GM12878 (cell line): ENCODE data around the gene MSI2. TPM values are rescaled to one million over a fixed set of nuclear protein-coding genes. Genes with fewer than 3 reads are reported as not detected.

ENCODE experiments used
- ATAC-seq: fragments of 200-7000 bp; cut with Tn5 transposase; 3 replicates; pipeline ENCODE4 v1.9.1; 2020; ENCODE audit warnings: mild to moderate bottlenecking, moderate library complexity
- BruUV-seq: library from RNA; stranded (reverse); fragments of 400-500 nt; replicated peaks from 2 replicates; lab custom pipeline; 2021; lab: Mats Ljungman, UMichigan
- CTCF ChIA-PET: fragments of 300-600 bp; sonication (Branson Sonifier 250); formaldehyde crosslinking; extraction: SDS; loops from one replicate; lab custom pipeline; 2021; ENCODE audit warnings: inconsistent platforms; lab: Yijun Ruan, JAX
- POLR2A ChIA-PET: fragments of 350-600 bp; formaldehyde crosslinking; extraction: SDS; loops from one replicate; lab custom pipeline; 2021; ENCODE audit warnings: inconsistent platforms; lab: Charles Lee
- RAD21 ChIA-PET: fragments of 300-600 bp; sonication (Branson Sonifier 250); formaldehyde crosslinking; loops from one replicate; lab custom pipeline; 2023; ENCODE audit warnings: antibody characterized with exemption; ENCODE audit not compliant: unreplicated experiment; lab: Charles Lee
- SMC1A ChIA-PET: fragments of 300-600 bp; sonication (Branson Sonifier 250); formaldehyde crosslinking; loops from one replicate; lab custom pipeline; 2023; ENCODE audit not compliant: unreplicated experiment, uncharacterized antibody; lab: Charles Lee
- DNase-seq: peaks from one replicate; pipeline ENCODE4 v3.0.0-alpha.2; 2011; ENCODE audit warnings: low read depth, low spot score
- FAIRE-seq: peaks from 3 replicates; lab custom pipeline; 2011; peaks lifted over from hg19 to GRCh38; lab: Jason Lieb, UNC
- H2AFZ ChIP-seq: 2 replicates; pipeline ENCODE4 v1.6.0; 2011; ENCODE audit warnings: low read depth, low read length, control low read depth; ENCODE audit not compliant: control insufficient read depth
- H3K27ac ChIP-seq: 2 replicates; pipeline ENCODE4 v1.5.1; 2011; ENCODE audit warnings: control low read depth; ENCODE audit not compliant: control insufficient read depth, insufficient read depth
- H3K27me3 ChIP-seq, 2 experiments: replicated peaks in 1 of 2; 2 replicates each; pipeline versions ENCODE4 v1.6.0 to v1.6.1; 2011; ENCODE audit warnings: low read length in 1 of 2; ENCODE audit not compliant: control insufficient read depth in 2 of 2, insufficient read depth in 2 of 2
- H3K36me3 ChIP-seq, 2 experiments: 2 replicates each; pipeline ENCODE4 v1.5.1; 2011; ENCODE audit warnings: low read length in 1 of 2; ENCODE audit not compliant: control insufficient read depth in 2 of 2, insufficient read depth in 2 of 2
- H3K4me1 ChIP-seq: 2 replicates; pipeline ENCODE4 v1.6.1; 2011; ENCODE audit warnings: mild to moderate bottlenecking, low read length, moderate library complexity, mixed read lengths; ENCODE audit not compliant: control insufficient read depth, insufficient read depth
- H3K4me2 ChIP-seq: 2 replicates; pipeline ENCODE4 v1.6.0; 2011; ENCODE audit warnings: control low read depth; ENCODE audit not compliant: control insufficient read depth, insufficient read depth
- H3K4me3 ChIP-seq: fragments of 200-600 bp; sonication (generic); 2 replicates; pipeline ENCODE4 v1.5.1; 2016
- H3K79me2 ChIP-seq: 2 replicates; pipeline ENCODE4 v1.6.0; 2011; ENCODE audit warnings: low read length; ENCODE audit not compliant: control insufficient read depth, insufficient read depth
- H3K9ac ChIP-seq: 2 replicates; pipeline ENCODE4 v1.8.0; 2011; ENCODE audit warnings: low read length, control low read depth, mixed read lengths; ENCODE audit not compliant: control insufficient read depth, insufficient read depth
- H3K9me3 ChIP-seq: replicated peaks from 3 replicates; pipeline ENCODE4 v1.5.1; 2011; ENCODE audit warnings: mild to moderate bottlenecking, low read length; ENCODE audit not compliant: control insufficient read depth, insufficient read depth
- H4K20me1 ChIP-seq: 2 replicates; pipeline ENCODE4 v1.6.0; 2011; ENCODE audit not compliant: control insufficient read depth, insufficient read depth
- IKZF1 ChIP-seq: fragments of 450-650 bp; conservative IDR thresholded peaks from 2 replicates; pipeline ENCODE4 v1.6.1; 2017; ENCODE audit warnings: antibody characterized with exemption, mild to moderate bottlenecking
- NRF1 ChIP-seq: conservative IDR thresholded peaks from 2 replicates; pipeline ENCODE4 v1.6.1; 2011; ENCODE audit warnings: mild to moderate bottlenecking, low read depth, low read length, improper control_type of control experiment
- SPI1 ChIP-seq: IDR thresholded peaks from 2 replicates; pipeline ENCODE4 v1.6.1; 2011; ENCODE audit warnings: low read depth, mild to moderate bottlenecking, low read length, moderate library complexity, borderline replicate concordance; ENCODE audit not compliant: insufficient read depth
- STAT3 ChIP-seq: IDR thresholded peaks from 2 replicates; pipeline ENCODE4 v1.6.1; 2011; ENCODE audit warnings: low read depth, low read length, improper control_type of control experiment
- whole genome bisulfite sequencing: methylation state at CpG from one replicate; pipeline ENCODE4 v1.1.6; 2016; ENCODE audit warnings: low lambda C conversion rate; ENCODE audit not compliant: insufficient replicate concordance, insufficient coverage; ENCODE audit errors: missing lambda C conversion rate; 5-methylcytosine and 5-hydroxymethylcytosine counted together
- in situ Hi-C: fragments of 300-500 bp; cut with MboI; formaldehyde crosslinking; loops from 9 replicates; pipeline ENCODE4 v1.14.3; 2018; ENCODE audit warnings: mixed read lengths
- intact Hi-C: fragments of 100-400 bp; cut with micrococcal nuclease; formaldehyde crosslinking; loops from one replicate; pipeline ENCODE4 v1.14.2; 2022; ENCODE audit not compliant: unreplicated experiment
- polyA plus RNA-seq, 11 experiments: library from polyadenylated mRNA; depleted of rRNA in 4 of 11; unstranded in 6 of 11; stranded (reverse) in 5 of 11; fragments of >200 nt; fragmentation: Nextera tagmentation in 4 of 11; fragmentation: Illumina TruSeq in 1 of 11; extraction: Ambion mirVana in 4 of 11; extraction: Trizol in 1 of 11; gene quantifications; 1 replicate in 1 of 11; 2 replicates in 10 of 11; pipeline versions ENCODE4 v1.2.1 to v1.2.3, GENCODE V29; 2011 to 2016; ENCODE audit warnings: inconsistent platforms in 2 of 11, missing spikeins in 2 of 11, low read depth in 1 of 11
- total RNA-seq, 4 experiments: library from RNA; depleted of rRNA in 3 of 4; stranded (reverse); fragments of >200 nt in 3 of 4; fragmentation: Illumina TruSeq in 1 of 4; extraction: Trizol in 1 of 4; gene quantifications; 2 replicates each; pipeline versions ENCODE4 v1.2.1 to v1.2.3, GENCODE V29; 2013 to 2021
- TF ChIP-seq, protein P1 (sequence below): fragments of 450-650 bp; IDR thresholded peaks from 2 replicates; pipeline ENCODE4 v1.6.1; 2017; ENCODE audit warnings: mild to moderate bottlenecking
- TF ChIP-seq, protein P2 (sequence below): fragments of 450-650 bp; IDR thresholded peaks from 2 replicates; pipeline ENCODE4 v1.6.1; 2017; ENCODE audit warnings: antibody characterized with exemption, mild to moderate bottlenecking, moderate library complexity
- TF ChIP-seq, protein P3 (sequence below): IDR thresholded peaks from 2 replicates; pipeline ENCODE4 v1.6.1; 2012; ENCODE audit warnings: low read depth, low read length, improper control_type of control experiment
- TF ChIP-seq, protein P4 (sequence below): fragments of 450-650 bp; formaldehyde crosslinking; IDR thresholded peaks from 2 replicates; pipeline ENCODE4 v1.4.0; 2022; ENCODE audit warnings: mild to moderate bottlenecking, moderate library complexity

Gene MSI2
- total and polyA plus RNA-seq, 10 of the 15 experiments (the other 5 are each of a cell fraction or from before 2014, with no cell fraction given) = 6.1 to 76.1 (median 42.0) TPM

DNA sequence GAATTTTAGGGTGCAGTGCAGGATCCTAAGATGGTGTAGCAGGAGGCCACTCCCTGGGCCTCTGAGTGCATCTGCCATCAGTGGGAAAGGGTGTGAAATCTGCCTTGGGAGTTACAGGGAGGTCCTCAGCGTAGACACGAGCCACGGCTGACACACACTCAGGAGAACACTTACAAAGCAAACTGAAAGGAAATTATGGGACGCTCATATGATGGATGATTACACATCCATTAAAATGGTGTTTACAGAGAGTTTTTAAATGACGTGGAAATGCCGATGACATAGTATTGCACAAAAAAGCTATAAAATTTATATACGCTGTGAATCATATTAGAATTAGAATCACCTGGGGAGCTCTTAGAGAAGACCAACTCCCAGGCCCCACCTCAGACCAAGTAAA, 313.5 kb downstream of the MSI2 start (continued):
- TF ChIP-seq, protein P1, sequence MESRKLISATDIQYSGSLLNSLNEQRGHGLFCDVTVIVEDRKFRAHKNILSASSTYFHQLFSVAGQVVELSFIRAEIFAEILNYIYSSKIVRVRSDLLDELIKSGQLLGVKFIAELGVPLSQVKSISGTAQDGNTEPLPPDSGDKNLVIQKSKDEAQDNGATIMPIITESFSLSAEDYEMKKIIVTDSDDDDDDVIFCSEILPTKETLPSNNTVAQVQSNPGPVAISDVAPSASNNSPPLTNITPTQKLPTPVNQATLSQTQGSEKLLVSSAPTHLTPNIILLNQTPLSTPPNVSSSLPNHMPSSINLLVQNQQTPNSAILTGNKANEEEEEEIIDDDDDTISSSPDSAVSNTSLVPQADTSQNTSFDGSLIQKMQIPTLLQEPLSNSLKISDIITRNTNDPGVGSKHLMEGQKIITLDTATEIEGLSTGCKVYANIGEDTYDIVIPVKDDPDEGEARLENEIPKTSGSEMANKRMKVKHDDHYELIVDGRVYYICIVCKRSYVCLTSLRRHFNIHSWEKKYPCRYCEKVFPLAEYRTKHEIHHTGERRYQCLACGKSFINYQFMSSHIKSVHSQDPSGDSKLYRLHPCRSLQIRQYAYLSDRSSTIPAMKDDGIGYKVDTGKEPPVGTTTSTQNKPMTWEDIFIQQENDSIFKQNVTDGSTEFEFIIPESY = no peak
- no peak for TF ChIP-seq STAT3
- TF ChIP-seq, protein P2, sequence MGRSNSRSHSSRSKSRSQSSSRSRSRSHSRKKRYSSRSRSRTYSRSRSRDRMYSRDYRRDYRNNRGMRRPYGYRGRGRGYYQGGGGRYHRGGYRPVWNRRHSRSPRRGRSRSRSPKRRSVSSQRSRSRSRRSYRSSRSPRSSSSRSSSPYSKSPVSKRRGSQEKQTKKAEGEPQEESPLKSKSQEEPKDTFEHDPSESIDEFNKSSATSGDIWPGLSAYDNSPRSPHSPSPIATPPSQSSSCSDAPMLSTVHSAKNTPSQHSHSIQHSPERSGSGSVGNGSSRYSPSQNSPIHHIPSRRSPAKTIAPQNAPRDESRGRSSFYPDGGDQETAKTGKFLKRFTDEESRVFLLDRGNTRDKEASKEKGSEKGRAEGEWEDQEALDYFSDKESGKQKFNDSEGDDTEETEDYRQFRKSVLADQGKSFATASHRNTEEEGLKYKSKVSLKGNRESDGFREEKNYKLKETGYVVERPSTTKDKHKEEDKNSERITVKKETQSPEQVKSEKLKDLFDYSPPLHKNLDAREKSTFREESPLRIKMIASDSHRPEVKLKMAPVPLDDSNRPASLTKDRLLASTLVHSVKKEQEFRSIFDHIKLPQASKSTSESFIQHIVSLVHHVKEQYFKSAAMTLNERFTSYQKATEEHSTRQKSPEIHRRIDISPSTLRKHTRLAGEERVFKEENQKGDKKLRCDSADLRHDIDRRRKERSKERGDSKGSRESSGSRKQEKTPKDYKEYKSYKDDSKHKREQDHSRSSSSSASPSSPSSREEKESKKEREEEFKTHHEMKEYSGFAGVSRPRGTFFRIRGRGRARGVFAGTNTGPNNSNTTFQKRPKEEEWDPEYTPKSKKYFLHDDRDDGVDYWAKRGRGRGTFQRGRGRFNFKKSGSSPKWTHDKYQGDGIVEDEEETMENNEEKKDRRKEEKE = no peak
- TF ChIP-seq, all 136 proteins: peak for 0

DNA sequence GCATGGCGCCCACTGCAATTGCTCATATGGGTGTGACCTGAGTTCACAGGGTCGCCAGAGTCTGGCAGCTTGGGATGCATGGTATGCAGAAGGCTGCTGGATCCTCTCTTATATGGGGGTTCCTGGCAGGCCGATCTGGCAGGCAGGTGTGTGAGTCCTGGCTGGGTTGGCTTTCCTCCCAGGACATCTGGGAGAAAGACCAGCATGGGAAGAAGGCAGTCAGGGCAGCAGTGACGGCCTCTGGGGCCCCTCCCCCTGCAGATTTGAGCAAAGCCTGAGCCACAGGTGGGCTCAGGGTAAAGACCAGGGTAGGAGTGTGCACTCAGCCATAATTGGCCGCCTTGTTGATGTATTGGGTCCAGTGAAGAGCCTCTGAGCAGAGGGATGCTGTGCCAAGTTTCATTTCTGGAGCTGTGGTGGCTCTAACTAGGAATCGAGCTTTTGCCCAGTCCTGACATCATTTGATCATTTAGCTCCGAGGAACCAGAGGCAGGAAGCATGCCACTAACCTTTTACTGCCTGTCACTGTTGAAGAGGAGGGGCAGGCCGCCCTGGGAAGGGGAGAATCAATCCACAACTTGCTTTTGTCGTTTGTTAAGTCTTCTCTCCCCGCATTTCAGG, 314.5 kb downstream of the MSI2 start:
- SMC1A ChIA-PET = no interaction called here
- ATAC-seq (no peak), DNase-seq (no peak), FAIRE-seq (no peak)
- Histone ChIP-seq H3K9ac (no peak overlapping the region), H3K27ac (no peak overlapping the region), H3K4me3 (no peak overlapping the region), H3K4me1 (no peaks in the 10 kb centered on the region), H3K36me3 (peaks cover 0 to 2% of the 10 kb centered on the region in 2 experiments; a peak in 3 of 4 replicates), H2AFZ (no peak overlapping the region), H3K9me3 (no peaks in the 10 kb centered on the region), H3K4me2 (no peak overlapping the region), H4K20me1 (no peaks in the 10 kb centered on the region; the same call in 1 of the 2 replicates), H3K79me2 (no peaks in the 10 kb centered on the region), H3K27me3 (no peaks in the 10 kb centered on the region)
- BruUV-seq = no TSS peak
- RAD21 ChIA-PET = no interaction called here
- intact Hi-C loops = no loop called here
- WGBS = 94% methylated on average over 10 of the region's 10 CpGs
- CTCF ChIA-PET = interaction anchor here (1.5 kb wide), 1 partner anchor 18 kb away, joined by 3 read pairs; no protein-coding TSS in a partner anchor
- in situ Hi-C loops = no loop called here
- POLR2A ChIA-PET = no interaction called here
- no peak for TF ChIP-seq SPI1
- TF ChIP-seq, protein P3, sequence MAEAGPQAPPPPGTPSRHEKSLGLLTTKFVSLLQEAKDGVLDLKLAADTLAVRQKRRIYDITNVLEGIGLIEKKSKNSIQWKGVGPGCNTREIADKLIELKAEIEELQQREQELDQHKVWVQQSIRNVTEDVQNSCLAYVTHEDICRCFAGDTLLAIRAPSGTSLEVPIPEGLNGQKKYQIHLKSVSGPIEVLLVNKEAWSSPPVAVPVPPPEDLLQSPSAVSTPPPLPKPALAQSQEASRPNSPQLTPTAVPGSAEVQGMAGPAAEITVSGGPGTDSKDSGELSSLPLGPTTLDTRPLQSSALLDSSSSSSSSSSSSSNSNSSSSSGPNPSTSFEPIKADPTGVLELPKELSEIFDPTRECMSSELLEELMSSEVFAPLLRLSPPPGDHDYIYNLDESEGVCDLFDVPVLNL = no peak
- TF ChIP-seq, protein P4, sequence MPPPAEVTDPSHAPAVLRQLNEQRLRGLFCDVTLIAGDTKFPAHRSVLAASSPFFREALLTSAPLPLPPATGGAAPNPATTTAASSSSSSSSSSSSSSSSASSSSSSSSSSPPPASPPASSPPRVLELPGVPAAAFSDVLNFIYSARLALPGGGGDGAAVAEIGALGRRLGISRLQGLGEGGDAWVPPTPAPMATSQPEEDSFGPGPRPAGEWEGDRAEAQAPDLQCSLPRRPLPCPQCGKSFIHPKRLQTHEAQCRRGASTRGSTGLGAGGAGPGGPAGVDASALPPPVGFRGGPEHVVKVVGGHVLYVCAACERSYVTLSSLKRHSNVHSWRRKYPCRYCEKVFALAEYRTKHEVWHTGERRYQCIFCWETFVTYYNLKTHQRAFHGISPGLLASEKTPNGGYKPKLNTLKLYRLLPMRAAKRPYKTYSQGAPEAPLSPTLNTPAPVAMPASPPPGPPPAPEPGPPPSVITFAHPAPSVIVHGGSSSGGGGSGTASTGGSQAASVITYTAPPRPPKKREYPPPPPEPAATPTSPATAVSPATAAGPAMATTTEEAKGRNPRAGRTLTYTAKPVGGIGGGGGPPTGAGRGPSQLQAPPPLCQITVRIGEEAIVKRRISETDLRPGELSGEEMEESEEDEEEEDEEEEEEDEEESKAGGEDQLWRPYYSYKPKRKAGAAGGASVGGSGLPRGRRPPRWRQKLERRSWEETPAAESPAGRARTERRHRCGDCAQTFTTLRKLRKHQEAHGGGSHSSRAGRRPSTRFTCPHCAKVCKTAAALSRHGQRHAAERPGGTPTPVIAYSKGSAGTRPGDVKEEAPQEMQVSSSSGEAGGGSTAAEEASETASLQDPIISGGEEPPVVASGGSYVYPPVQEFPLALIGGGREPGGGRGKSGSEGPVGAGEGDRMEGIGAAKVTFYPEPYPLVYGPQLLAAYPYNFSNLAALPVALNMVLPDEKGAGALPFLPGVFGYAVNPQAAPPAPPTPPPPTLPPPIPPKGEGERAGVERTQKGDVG (CRISPR knock-in tag) = no peak
- TF ChIP-seq IKZF1 = no peak
- no peak for TF ChIP-seq NRF1
